GM23338 (cell line): ENCODE data around the gene ZGPAT. TPM values are rescaled to one million over a fixed set of nuclear protein-coding genes. Genes with fewer than 3 reads are reported as not detected.

ENCODE experiments used
- ATAC-seq: fragments of 200-7000 bp; cut with Tn5 transposase; 3 replicates; pipeline ENCODE4 v1.9.1; 2020
- DNase-seq: peaks from one replicate; pipeline ENCODE4 v3.0.0-alpha.2; 2015; ENCODE audit warnings: low spot score
- H2AFZ ChIP-seq: fragments of 200-600 bp; sonication (generic); 2 replicates; pipeline ENCODE4 v1.8.0; 2016; ENCODE audit warnings: antibody characterized with exemption, mild to moderate bottlenecking, moderate library complexity
- H3F3A ChIP-seq: fragments of 200-600 bp; sonication (generic); replicated peaks from 2 replicates; pipeline ENCODE4 v1.8.0; 2017; ENCODE audit warnings: antibody characterized with exemption, mixed run types, low read depth
- H3K27ac ChIP-seq: fragments of 200-600 bp; sonication (generic); 2 replicates; pipeline ENCODE4 v1.6.1; 2016; ENCODE audit warnings: low read depth
- H3K27me3 ChIP-seq: fragments of 200-600 bp; sonication (generic); 2 replicates; pipeline ENCODE4 v1.8.0; 2016; ENCODE audit warnings: mild to moderate bottlenecking, mixed run types, moderate library complexity; ENCODE audit not compliant: insufficient read depth
- H3K36me3 ChIP-seq: fragments of 200-600 bp; sonication (generic); 2 replicates; pipeline ENCODE4 v1.8.0; 2016; ENCODE audit warnings: mild to moderate bottlenecking; ENCODE audit not compliant: insufficient read depth
- H3K4me1 ChIP-seq: fragments of 200-600 bp; sonication (generic); 2 replicates; pipeline ENCODE4 v1.8.0; 2016; ENCODE audit warnings: mild to moderate bottlenecking, moderate library complexity; ENCODE audit not compliant: insufficient read depth
- H3K4me2 ChIP-seq: fragments of 200-600 bp; sonication (generic); 2 replicates; pipeline ENCODE4 v1.7.1; 2017; ENCODE audit warnings: mixed run types
- H3K4me3 ChIP-seq: fragments of 200-600 bp; sonication (generic); 2 replicates; pipeline ENCODE4 v1.6.1; 2016; ENCODE audit warnings: mixed run types
- H3K79me2 ChIP-seq: fragments of 200-600 bp; sonication (generic); replicated peaks from 2 replicates; pipeline ENCODE4 v1.8.0; 2017; ENCODE audit warnings: mild to moderate bottlenecking; ENCODE audit not compliant: insufficient read depth
- H3K9me2 ChIP-seq: fragments of 200-600 bp; sonication (generic); 2 replicates; pipeline ENCODE4 v1.8.0; 2017; ENCODE audit not compliant: insufficient read depth
- H4K20me1 ChIP-seq: fragments of 200-600 bp; sonication (generic); replicated peaks from 2 replicates; pipeline ENCODE4 v1.8.0; 2017; ENCODE audit warnings: mild to moderate bottlenecking; ENCODE audit not compliant: insufficient read depth
- H3K27ac Mint-ChIP-seq: 2 replicates; pipeline ENCODE4 v1.8.0; 2020; ENCODE audit warnings: inconsistent platforms, mild to moderate bottlenecking, moderate library complexity, mixed read lengths
- H3K27me3 Mint-ChIP-seq: 3 replicates; pipeline ENCODE4 v1.8.0; 2022; ENCODE audit warnings: low read depth, mild to moderate bottlenecking, moderate library complexity, mixed read lengths, inconsistent platforms; ENCODE audit not compliant: insufficient read depth, poor library complexity
- H3K36me3 Mint-ChIP-seq: 3 replicates; pipeline ENCODE4 v1.8.0; 2021; ENCODE audit warnings: low read depth, mild to moderate bottlenecking, inconsistent platforms, moderate library complexity, mixed read lengths
- H3K4me1 Mint-ChIP-seq: 3 replicates; pipeline ENCODE4 v1.8.0; 2020; ENCODE audit warnings: mild to moderate bottlenecking, inconsistent platforms, mixed read lengths
- H3K4me3 Mint-ChIP-seq: 3 replicates; pipeline ENCODE4 v1.8.0; 2021; ENCODE audit warnings: moderate library complexity, mild to moderate bottlenecking, inconsistent platforms, mixed read lengths
- H3K9me3 Mint-ChIP-seq: 3 replicates; pipeline ENCODE4 v1.8.0; 2020; ENCODE audit warnings: moderate library complexity, mild to moderate bottlenecking, inconsistent platforms, mixed read lengths
- CREB1 ChIP-seq: fragments of 250-450 bp; sonication (Bioruptor Pico); IDR thresholded peaks from 2 replicates; pipeline ENCODE4 v1.5.0; 2020; ENCODE audit warnings: low read depth, mild to moderate bottlenecking, moderate library complexity
- CTCF ChIP-seq, 2 experiments: fragments of 200-600 bp in 1 of 2; sonication (generic) in 1 of 2; conservative IDR thresholded peaks; 2 replicates each; pipeline versions ENCODE4 v1.5.1 to v1.6.1; 2016 to 2017; ENCODE audit warnings: antibody characterized with exemption in 2 of 2, low read depth in 2 of 2, mild to moderate bottlenecking in 2 of 2, moderate library complexity in 1 of 2
- EZH2 ChIP-seq: fragments of 200-600 bp; sonication (generic); IDR thresholded peaks from one replicate; pipeline ENCODE4 v1.8.0; 2017; ENCODE audit warnings: antibody characterized with exemption, mild to moderate bottlenecking, low read depth; ENCODE audit not compliant: unreplicated experiment
- JUNB ChIP-seq: IDR thresholded peaks from one replicate; pipeline ENCODE4 v1.6.1; 2016; ENCODE audit warnings: antibody characterized with exemption; ENCODE audit not compliant: unreplicated experiment
- NANOG ChIP-seq: IDR thresholded peaks from 2 replicates; pipeline ENCODE4 v1.6.1; 2016; ENCODE audit warnings: antibody characterized with exemption, borderline replicate concordance
- POLR2AphosphoS5 ChIP-seq: IDR thresholded peaks from 2 replicates; pipeline ENCODE4 v1.6.1; 2016; ENCODE audit warnings: antibody characterized with exemption, low read depth
- STAT1 ChIP-seq: IDR thresholded peaks from one replicate; pipeline ENCODE4 v1.6.1; 2016; ENCODE audit warnings: antibody characterized with exemption; ENCODE audit not compliant: unreplicated experiment
- ZNF331 ChIP-seq: fragments of 250-450 bp; sonication (Bioruptor Pico); IDR thresholded peaks from 2 replicates; pipeline ENCODE4 v1.5.0; 2020; ENCODE audit warnings: low read depth, mild to moderate bottlenecking, moderate library complexity
- polyA plus RNA-seq: library from polyadenylated mRNA; unstranded; fragments of >200 nt; fragmentation: Nextera tagmentation; extraction: Ambion mirVana; gene quantifications from 2 replicates; pipeline ENCODE4 v1.2.1, GENCODE V29; 2016
- total RNA-seq: library from RNA; depleted of rRNA; stranded (reverse); fragments of >200 nt; shearing (Covaris generic); gene quantifications from 2 replicates; pipeline ENCODE4 v1.2.3, GENCODE V29; 2014
- TF ChIP-seq, protein P1 (sequence below): fragments of 250-450 bp; sonication (Bioruptor Pico); IDR thresholded peaks from 2 replicates; pipeline ENCODE4 v1.5.0; 2020; ENCODE audit warnings: mild to moderate bottlenecking, moderate library complexity
- TF ChIP-seq, protein P2 (sequence below): IDR thresholded peaks from one replicate; pipeline ENCODE4 v1.6.1; 2018; ENCODE audit warnings: antibody characterized with exemption; ENCODE audit not compliant: unreplicated experiment

Gene ZGPAT
- total and polyA plus RNA-seq, 2 experiments from 2014 or later = 25.0 to 39.2 TPM

GRCh38 chr20:63744158-63744557, 36.3 kb downstream of the ZGPAT start:
- no peak overlapping the region for H3K27ac ChIP-seq
- ATAC-seq = no peak

More at GRCh38 chr20:63744158-63744557, 36.3 kb downstream of the ZGPAT start:
- Histone ChIP-seq H3K36me3 (no peaks in the 10 kb centered on the region), H3K4me1 (peaks cover 7% of the 10 kb centered on the region; the same call in 1 of the 2 replicates), H2AFZ (no peak overlapping the region), H3F3A (peaks cover 14% of the 10 kb centered on the region; the same call in 1 of the 2 replicates), H3K27me3 (no peaks in the 10 kb centered on the region), H3K9me2 (no peaks in the 10 kb centered on the region), H4K20me1 (no peaks in the 10 kb centered on the region), H3K79me2 (no peaks in the 10 kb centered on the region), H3K4me3 (no peak overlapping the region), H3K4me2 (no peak overlapping the region)
- H3K27me3 Mint-ChIP-seq = peaks cover 3% of the 10 kb centered on the region
- DNase-seq = no peak
- H3K9me3 Mint-ChIP-seq = no peaks in the 10 kb centered on the region; the same call in 2 of the 3 replicates
- no peak for TF ChIP-seq ZNF331 (CRISPR knock-in tag)
- no peak for TF ChIP-seq NANOG
- no peak for TF ChIP-seq STAT1
- TF ChIP-seq CREB1 (CRISPR knock-in tag) = no peak
- no peak for TF ChIP-seq EZH2
- no peak for TF ChIP-seq JUNB
- TF ChIP-seq, protein P1, sequence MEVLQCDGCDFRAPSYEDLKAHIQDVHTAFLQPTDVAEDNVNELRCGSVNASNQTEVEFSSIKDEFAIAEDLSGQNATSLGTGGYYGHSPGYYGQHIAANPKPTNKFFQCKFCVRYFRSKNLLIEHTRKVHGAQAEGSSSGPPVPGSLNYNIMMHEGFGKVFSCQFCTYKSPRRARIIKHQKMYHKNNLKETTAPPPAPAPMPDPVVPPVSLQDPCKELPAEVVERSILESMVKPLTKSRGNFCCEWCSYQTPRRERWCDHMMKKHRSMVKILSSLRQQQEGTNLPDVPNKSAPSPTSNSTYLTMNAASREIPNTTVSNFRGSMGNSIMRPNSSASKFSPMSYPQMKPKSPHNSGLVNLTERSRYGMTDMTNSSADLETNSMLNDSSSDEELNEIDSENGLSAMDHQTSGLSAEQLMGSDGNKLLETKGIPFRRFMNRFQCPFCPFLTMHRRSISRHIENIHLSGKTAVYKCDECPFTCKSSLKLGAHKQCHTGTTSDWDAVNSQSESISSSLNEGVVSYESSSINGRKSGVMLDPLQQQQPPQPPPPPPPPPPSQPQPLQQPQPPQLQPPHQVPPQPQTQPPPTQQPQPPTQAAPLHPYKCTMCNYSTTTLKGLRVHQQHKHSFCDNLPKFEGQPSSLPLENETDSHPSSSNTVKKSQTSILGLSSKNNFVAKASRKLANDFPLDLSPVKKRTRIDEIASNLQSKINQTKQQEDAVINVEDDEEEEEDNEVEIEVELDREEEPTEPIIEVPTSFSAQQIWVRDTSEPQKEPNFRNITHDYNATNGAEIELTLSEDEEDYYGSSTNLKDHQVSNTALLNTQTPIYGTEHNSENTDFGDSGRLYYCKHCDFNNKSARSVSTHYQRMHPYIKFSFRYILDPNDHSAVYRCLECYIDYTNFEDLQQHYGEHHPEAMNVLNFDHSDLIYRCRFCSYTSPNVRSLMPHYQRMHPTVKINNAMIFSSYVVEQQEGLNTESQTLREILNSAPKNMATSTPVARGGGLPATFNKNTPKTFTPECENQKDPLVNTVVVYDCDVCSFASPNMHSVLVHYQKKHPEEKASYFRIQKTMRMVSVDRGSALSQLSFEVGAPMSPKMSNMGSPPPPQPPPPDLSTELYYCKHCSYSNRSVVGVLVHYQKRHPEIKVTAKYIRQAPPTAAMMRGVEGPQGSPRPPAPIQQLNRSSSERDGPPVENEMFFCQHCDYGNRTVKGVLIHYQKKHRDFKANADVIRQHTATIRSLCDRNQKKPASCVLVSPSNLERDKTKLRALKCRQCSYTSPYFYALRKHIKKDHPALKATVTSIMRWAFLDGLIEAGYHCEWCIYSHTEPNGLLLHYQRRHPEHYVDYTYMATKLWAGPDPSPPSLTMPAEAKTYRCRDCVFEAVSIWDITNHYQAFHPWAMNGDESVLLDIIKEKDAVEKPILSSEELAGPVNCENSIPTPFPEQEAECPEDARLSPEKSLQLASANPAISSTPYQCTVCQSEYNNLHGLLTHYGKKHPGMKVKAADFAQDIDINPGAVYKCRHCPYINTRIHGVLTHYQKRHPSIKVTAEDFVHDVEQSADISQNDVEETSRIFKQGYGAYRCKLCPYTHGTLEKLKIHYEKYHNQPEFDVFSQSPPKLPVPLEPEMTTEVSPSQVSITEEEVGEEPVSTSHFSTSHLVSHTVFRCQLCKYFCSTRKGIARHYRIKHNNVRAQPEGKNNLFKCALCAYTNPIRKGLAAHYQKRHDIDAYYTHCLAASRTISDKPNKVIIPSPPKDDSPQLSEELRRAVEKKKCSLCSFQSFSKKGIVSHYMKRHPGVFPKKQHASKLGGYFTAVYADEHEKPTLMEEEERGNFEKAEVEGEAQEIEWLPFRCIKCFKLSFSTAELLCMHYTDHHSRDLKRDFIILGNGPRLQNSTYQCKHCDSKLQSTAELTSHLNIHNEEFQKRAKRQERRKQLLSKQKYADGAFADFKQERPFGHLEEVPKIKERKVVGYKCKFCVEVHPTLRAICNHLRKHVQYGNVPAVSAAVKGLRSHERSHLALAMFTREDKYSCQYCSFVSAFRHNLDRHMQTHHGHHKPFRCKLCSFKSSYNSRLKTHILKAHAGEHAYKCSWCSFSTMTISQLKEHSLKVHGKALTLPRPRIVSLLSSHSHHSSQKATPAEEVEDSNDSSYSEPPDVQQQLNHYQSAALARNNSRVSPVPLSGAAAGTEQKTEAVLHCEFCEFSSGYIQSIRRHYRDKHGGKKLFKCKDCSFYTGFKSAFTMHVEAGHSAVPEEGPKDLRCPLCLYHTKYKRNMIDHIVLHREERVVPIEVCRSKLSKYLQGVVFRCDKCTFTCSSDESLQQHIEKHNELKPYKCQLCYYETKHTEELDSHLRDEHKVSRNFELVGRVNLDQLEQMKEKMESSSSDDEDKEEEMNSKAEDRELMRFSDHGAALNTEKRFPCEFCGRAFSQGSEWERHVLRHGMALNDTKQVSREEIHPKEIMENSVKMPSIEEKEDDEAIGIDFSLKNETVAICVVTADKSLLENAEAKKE (CRISPR knock-in tag) = no peak
- TF ChIP-seq CTCF (conservative IDR thresholded peaks at IDR 0.05; ENCODE audit: low read depth in 2 of 2) = no peak
- no peak for TF ChIP-seq POLR2AphosphoS5
- TF ChIP-seq, protein P2, sequence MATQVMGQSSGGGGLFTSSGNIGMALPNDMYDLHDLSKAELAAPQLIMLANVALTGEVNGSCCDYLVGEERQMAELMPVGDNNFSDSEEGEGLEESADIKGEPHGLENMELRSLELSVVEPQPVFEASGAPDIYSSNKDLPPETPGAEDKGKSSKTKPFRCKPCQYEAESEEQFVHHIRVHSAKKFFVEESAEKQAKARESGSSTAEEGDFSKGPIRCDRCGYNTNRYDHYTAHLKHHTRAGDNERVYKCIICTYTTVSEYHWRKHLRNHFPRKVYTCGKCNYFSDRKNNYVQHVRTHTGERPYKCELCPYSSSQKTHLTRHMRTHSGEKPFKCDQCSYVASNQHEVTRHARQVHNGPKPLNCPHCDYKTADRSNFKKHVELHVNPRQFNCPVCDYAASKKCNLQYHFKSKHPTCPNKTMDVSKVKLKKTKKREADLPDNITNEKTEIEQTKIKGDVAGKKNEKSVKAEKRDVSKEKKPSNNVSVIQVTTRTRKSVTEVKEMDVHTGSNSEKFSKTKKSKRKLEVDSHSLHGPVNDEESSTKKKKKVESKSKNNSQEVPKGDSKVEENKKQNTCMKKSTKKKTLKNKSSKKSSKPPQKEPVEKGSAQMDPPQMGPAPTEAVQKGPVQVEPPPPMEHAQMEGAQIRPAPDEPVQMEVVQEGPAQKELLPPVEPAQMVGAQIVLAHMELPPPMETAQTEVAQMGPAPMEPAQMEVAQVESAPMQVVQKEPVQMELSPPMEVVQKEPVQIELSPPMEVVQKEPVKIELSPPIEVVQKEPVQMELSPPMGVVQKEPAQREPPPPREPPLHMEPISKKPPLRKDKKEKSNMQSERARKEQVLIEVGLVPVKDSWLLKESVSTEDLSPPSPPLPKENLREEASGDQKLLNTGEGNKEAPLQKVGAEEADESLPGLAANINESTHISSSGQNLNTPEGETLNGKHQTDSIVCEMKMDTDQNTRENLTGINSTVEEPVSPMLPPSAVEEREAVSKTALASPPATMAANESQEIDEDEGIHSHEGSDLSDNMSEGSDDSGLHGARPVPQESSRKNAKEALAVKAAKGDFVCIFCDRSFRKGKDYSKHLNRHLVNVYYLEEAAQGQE = no peak
- H3K4me1 Mint-ChIP-seq = no peaks in the 10 kb centered on the region; the same call in 2 of the 3 replicates
- peaks cover 8% of the 10 kb centered on the region for H3K36me3 Mint-ChIP-seq
- H3K27ac Mint-ChIP-seq = no peak overlapping the region
- H3K4me3 Mint-ChIP-seq = no peak overlapping the region
